ENCODE data around the gene SH3TC1.

DNA sequence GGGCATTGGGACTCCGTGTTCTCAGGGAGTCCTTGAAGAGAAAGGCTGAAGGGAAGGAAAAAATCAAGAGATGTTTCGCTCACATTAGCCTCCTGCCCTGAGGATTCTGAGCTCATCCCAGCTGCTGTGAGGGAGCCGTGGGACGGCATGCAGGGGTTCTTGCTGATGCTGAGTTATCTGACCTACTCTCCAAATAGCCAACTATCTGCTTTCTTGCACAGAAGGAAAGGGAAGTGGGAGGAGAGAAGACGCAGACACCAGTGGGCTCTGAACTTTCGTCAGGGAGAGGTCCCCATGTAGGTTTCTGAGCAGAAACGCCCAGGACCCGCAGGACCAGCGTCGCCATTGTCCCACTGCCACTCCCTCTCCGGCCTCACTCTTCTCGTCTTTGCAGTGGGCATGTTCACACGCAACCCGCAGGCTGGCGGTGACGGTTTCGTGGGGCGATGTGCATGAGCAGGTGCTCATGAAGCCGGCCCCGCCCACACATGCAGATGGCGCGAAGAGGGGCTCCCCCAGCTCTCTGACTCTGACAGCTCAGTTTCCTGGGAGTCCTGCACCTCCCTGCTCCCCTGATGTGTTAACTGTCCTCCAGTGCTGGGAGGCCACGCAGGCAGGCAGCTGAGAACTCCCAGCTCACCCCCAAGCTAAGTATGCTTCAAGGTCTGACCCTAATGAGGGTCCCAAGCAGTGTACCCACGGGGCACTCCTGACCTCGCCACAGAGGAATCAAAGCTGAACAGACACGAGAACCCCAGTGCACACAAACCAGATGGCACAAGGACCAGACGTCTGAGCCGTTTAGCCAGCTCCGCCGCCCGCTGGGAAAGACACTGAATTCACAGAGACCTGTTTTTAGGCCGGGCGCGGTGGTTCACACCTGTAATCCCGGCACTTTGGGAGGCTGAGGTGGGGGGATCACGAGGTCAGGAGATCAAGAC, 26.8 kb upstream of the SH3TC1 start:
- TF ChIP-seq, protein P1, sequence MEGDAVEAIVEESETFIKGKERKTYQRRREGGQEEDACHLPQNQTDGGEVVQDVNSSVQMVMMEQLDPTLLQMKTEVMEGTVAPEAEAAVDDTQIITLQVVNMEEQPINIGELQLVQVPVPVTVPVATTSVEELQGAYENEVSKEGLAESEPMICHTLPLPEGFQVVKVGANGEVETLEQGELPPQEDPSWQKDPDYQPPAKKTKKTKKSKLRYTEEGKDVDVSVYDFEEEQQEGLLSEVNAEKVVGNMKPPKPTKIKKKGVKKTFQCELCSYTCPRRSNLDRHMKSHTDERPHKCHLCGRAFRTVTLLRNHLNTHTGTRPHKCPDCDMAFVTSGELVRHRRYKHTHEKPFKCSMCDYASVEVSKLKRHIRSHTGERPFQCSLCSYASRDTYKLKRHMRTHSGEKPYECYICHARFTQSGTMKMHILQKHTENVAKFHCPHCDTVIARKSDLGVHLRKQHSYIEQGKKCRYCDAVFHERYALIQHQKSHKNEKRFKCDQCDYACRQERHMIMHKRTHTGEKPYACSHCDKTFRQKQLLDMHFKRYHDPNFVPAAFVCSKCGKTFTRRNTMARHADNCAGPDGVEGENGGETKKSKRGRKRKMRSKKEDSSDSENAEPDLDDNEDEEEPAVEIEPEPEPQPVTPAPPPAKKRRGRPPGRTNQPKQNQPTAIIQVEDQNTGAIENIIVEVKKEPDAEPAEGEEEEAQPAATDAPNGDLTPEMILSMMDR (IDR thresholded peaks at IDR 0.05 in 8 of 11, conservative IDR thresholded peaks at IDR 0.05 in 3 of 11): no peak
- no peak for TF ChIP-seq POLR2A (IDR thresholded peaks at IDR 0.05)
